ENCODE results near the gene TTC28. TPM values are rescaled to one million over a fixed set of nuclear protein-coding genes. Genes with fewer than 3 reads are reported as not detected.

The TTC28 gene
- total RNA-seq, 2 experiments from 2014 or later = 0.71 to 0.97 TPM

DNA sequence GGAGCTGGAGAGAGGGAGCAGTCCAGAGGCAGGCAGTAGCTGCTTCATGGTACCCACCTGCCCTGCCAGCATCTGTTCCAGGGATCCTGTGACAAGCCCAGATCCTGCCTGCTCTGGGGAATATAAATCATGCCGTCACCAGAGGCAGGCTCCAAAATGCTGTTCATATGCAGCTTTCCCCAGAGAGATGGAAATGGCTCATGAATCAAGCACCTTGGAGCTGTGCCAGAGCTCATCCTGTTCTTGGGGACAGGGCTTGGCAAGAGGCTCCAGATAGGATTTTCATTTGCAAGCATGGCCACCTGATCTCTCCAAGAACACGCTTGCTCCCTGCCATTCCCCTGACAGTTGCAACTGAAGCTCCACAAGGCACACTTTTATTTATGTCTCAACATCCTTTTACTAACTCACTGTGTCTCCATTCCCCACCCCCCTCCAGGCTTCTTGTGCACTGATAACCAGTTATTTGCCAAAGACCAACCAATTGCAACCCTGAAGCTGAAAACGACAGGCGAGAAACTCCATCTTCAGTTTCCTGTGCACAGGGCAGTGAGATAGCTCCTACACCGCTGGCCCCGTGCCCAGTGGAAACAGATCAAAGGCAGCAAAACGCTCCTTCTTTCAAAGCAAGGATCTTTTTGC lies 644.8 kb downstream of the TTC28 start:
- Mint-ChIP-seq H3K4me1 (peaks cover 2% of the 10 kb centered on the region), H3K36me3 (peaks cover 2% of the 10 kb centered on the region), H3K9me3 (no peaks in the 10 kb centered on the region), H3K27me3 (peaks cover 15% of the 10 kb centered on the region), H3K4me3 (no peak overlapping the region), H3K27ac (no peak overlapping the region)
- no peak for ATAC-seq (ENCODE audit: low read depth)
- POLR2A ChIA-PET = no interaction called here
- no peak for DNase-seq

- DNase-seq (no peak), ATAC-seq (ENCODE audit: low read depth) (no peak)
- peaks cover 13% of the 10 kb centered on the region for H3K27me3 Mint-ChIP-seq
- peaks cover 2% of the 10 kb centered on the region for H3K36me3 Mint-ChIP-seq
- no peaks in the 10 kb centered on the region for H3K9me3 Mint-ChIP-seq
- POLR2A ChIA-PET = no interaction called here
- no peak overlapping the region for H3K4me3 Mint-ChIP-seq
- H3K4me1 Mint-ChIP-seq = peaks cover 2% of the 10 kb centered on the region
- no peak overlapping the region for H3K27ac Mint-ChIP-seq
Observed at GRCh38 chr22:28034145-28034759, 645.4 kb downstream of the TTC28 start.

DNA sequence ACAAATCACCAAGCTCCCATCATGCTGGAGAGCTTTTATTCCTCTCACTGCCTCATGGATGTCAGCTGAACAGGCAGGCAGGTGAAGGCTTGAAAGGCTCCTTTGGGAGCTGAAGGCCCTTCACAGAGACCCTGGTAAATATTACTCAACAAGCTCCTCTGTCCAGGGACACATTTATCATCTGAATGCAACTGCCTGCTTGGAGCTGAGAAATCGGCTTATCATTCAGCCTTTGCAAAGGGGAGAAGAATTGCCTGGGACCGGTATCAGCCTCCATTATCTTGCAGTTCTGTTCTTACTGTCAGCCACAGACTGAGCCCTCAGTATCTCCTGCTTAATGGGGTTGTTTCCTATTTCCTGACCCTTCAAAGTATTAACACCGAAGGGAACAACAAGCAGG lies 646.8 kb downstream of the TTC28 start:
- DNase-seq (no peak), ATAC-seq (ENCODE audit: low read depth) (no peak)
- Mint-ChIP-seq H3K4me1 (peaks cover 2% of the 10 kb centered on the region), H3K4me3 (no peak overlapping the region), H3K27ac (no peak overlapping the region), H3K27me3 (peaks cover 11% of the 10 kb centered on the region), H3K9me3 (no peaks in the 10 kb centered on the region), H3K36me3 (peaks cover 2% of the 10 kb centered on the region)
- POLR2A ChIA-PET = no interaction called here

DNA sequence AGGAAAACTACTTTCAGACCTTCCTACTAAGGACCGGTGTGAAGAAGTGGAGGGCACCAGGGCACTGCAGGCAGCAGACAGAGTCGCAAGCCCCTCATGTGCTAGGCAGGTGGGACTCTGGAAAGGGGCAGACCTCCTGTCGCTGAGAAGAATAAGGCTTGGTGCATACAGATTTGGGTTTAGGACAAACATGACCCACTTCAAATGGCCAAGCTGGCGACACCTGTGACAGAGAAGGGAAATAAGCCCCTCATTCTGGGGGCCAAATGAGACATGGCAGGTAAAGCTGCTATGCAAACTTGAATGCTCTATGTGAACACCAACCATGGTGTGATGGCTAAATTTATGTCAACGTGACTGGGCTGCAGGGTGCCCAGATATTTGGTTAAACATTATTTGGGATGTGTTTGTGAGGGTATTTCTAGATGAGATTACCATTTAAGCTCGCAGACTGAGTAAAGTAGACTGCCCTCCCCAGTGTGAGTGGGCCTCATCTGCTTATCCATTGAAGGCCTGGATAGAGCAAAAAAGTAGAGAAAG lies 648.2 kb downstream of the TTC28 start:
- H3K4me3 Mint-ChIP-seq = no peak overlapping the region
- POLR2A ChIA-PET = no interaction called here

GRCh38 chr22:28030473-28030872 lies 649.2 kb downstream of the TTC28 start:
- POLR2A ChIA-PET = no interaction called here
- H3K4me1 Mint-ChIP-seq = peaks cover 2% of the 10 kb centered on the region
- H3K27me3 Mint-ChIP-seq = no peaks in the 10 kb centered on the region
- ATAC-seq (ENCODE audit: low read depth) (no peak), DNase-seq (no peak)
- no peak overlapping the region for H3K4me3 Mint-ChIP-seq
- no peak overlapping the region for H3K27ac Mint-ChIP-seq
- no peaks in the 10 kb centered on the region for H3K9me3 Mint-ChIP-seq
- no peaks in the 10 kb centered on the region for H3K36me3 Mint-ChIP-seq

More for the DNA sequence above, 648.2 kb downstream of the TTC28 start:
- Mint-ChIP-seq H3K36me3 (peaks cover 2% of the 10 kb centered on the region), H3K4me1 (peaks cover 2% of the 10 kb centered on the region), H3K27me3 (peaks cover 4% of the 10 kb centered on the region), H3K9me3 (no peaks in the 10 kb centered on the region), H3K27ac (no peak overlapping the region)
- ATAC-seq (ENCODE audit: low read depth) = no peak
- no peak for DNase-seq

GRCh38 chr22:28029956-28030355 lies 649.7 kb downstream of the TTC28 start:
- ATAC-seq (ENCODE audit: low read depth) = no peak
- Mint-ChIP-seq H3K27me3 (no peaks in the 10 kb centered on the region), H3K4me3 (no peak overlapping the region), H3K36me3 (no peaks in the 10 kb centered on the region), H3K9me3 (no peaks in the 10 kb centered on the region), H3K27ac (no peak overlapping the region), H3K4me1 (peaks cover under 1% of the 10 kb centered on the region)
- DNase-seq = no peak
- POLR2A ChIA-PET = no interaction called here

- Mint-ChIP-seq H3K9me3 (no peaks in the 10 kb centered on the region), H3K36me3 (no peaks in the 10 kb centered on the region), H3K27ac (no peak overlapping the region), H3K4me3 (no peak overlapping the region), H3K27me3 (no peaks in the 10 kb centered on the region), H3K4me1 (no peaks in the 10 kb centered on the region)
- DNase-seq = no peak
- POLR2A ChIA-PET = no interaction called here
- no peak for ATAC-seq (ENCODE audit: low read depth)
Observed at GRCh38 chr22:28029201-28029948, 650.3 kb downstream of the TTC28 start.

GRCh38 chr22:28027453-28028448 lies 651.9 kb downstream of the TTC28 start:
- Mint-ChIP-seq H3K36me3 (no peaks in the 10 kb centered on the region), H3K27ac (no peak overlapping the region), H3K4me1 (no peaks in the 10 kb centered on the region), H3K27me3 (no peaks in the 10 kb centered on the region), H3K4me3 (no peak overlapping the region), H3K9me3 (no peaks in the 10 kb centered on the region)
- no peak for DNase-seq
- POLR2A ChIA-PET = interaction anchor here (0.6 kb wide), 1 partner anchor 929 kb away, joined by 4 read pairs; no protein-coding TSS in a partner anchor
- ATAC-seq (ENCODE audit: low read depth) = no peak

GRCh38 chr22:28025866-28026575 lies 653.6 kb downstream of the TTC28 start:
- no peaks in the 10 kb centered on the region for H3K9me3 Mint-ChIP-seq
- no peaks in the 10 kb centered on the region for H3K27me3 Mint-ChIP-seq
- H3K36me3 Mint-ChIP-seq = no peaks in the 10 kb centered on the region
- POLR2A ChIA-PET = no interaction called here
- H3K27ac Mint-ChIP-seq = no peak overlapping the region
- H3K4me1 Mint-ChIP-seq = no peaks in the 10 kb centered on the region
- peak; percentile 12 for DNase-seq
- no peak for ATAC-seq (ENCODE audit: low read depth)
- no peak overlapping the region for H3K4me3 Mint-ChIP-seq

GRCh38 chr22:28025333-28025732 lies 654.3 kb downstream of the TTC28 start:
- Mint-ChIP-seq H3K27ac (no peak overlapping the region), H3K4me3 (no peak overlapping the region), H3K27me3 (no peaks in the 10 kb centered on the region), H3K36me3 (no peaks in the 10 kb centered on the region), H3K4me1 (no peaks in the 10 kb centered on the region), H3K9me3 (no peaks in the 10 kb centered on the region)
- no peak for ATAC-seq (ENCODE audit: low read depth)
- no peak for DNase-seq
- POLR2A ChIA-PET = no interaction called here

- H3K27ac Mint-ChIP-seq = no peak overlapping the region
- no peaks in the 10 kb centered on the region for H3K36me3 Mint-ChIP-seq
- H3K9me3 Mint-ChIP-seq = no peaks in the 10 kb centered on the region
- peaks cover 4% of the 10 kb centered on the region for H3K4me1 Mint-ChIP-seq
- ATAC-seq (ENCODE audit: low read depth) = no peak
- POLR2A ChIA-PET = no interaction called here
- H3K4me3 Mint-ChIP-seq = no peak overlapping the region
- H3K27me3 Mint-ChIP-seq = no peaks in the 10 kb centered on the region
- DNase-seq = peak; percentile 17
Observed at GRCh38 chr22:28024422-28024888, 655.2 kb downstream of the TTC28 start.

GRCh38 chr22:28023774-28024173 lies 655.9 kb downstream of the TTC28 start:
- Mint-ChIP-seq H3K36me3 (no peaks in the 10 kb centered on the region), H3K27ac (no peak overlapping the region), H3K4me3 (no peak overlapping the region), H3K9me3 (no peaks in the 10 kb centered on the region), H3K4me1 (peaks cover 8% of the 10 kb centered on the region), H3K27me3 (no peaks in the 10 kb centered on the region)
- POLR2A ChIA-PET = no interaction called here
- DNase-seq (no peak), ATAC-seq (ENCODE audit: low read depth) (no peak)

All from activated naive CD8-positive, alpha-beta T cell treated with anti-CD3 and anti-CD28 coated beads, Interleukin-2, amount 10 ng/mL, durations not matched to agents 7 days and 5 days (primary cell).